ENCODE data around the gene AFP.

The AFP gene

DNA sequence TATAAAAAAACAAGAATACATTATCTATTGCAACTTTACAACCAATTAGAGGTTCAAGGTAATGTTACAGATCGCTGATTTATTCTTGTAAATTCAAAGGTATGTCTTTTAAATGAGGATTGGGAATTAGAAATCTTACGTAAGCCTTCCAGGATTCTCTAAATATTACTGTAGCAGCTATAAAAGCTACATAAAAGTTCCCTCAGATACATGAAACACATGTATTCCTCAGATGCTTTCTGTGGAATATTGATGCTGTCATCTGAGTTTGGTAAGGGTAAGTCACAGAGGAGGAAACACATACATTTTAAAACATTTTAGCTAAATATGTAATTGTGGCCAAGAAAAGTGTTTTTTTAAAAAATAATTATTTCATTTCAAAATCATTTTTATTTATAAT lies 3.4 kb downstream of the AFP start:
- DNase-seq = no peak

DNA sequence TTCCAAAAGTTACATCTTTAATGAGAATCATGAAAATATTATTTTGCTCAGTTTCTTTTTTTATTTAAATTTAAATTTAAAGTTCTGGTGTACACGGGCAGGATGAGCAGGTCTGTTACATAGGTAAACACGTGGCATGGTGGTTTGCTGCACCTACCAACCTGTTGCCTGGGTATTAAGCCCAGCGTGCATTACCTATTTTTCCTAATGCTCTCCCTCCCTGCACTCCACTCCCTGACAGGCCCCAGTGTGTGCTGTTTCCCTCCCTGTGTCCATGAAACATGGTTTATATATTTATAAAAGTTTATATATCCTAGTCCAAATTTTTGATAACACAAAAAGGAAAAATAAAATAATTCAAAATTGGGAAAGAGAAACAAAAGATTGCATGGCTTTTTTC lies 4.0 kb downstream of the AFP start:
- no peak for DNase-seq

DNA sequence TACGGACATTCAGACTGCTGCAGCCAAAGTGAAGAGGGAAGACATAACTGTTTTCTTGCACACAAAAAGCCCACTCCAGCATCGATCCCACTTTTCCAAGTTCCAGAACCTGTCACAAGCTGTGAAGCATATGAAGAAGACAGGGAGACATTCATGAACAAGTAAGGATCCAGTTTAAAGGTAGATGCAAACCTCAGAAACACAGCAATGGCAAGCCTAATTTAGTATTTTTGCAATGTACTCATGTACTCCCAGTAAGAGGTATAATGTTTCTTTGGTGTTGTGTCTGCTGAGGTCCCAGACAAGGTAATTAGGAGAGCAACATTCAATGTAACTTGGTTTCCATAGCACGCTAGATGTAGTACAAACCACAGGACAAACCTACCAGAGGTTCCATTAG lies 4.6 kb downstream of the AFP start:
- no peak for DNase-seq

DNA sequence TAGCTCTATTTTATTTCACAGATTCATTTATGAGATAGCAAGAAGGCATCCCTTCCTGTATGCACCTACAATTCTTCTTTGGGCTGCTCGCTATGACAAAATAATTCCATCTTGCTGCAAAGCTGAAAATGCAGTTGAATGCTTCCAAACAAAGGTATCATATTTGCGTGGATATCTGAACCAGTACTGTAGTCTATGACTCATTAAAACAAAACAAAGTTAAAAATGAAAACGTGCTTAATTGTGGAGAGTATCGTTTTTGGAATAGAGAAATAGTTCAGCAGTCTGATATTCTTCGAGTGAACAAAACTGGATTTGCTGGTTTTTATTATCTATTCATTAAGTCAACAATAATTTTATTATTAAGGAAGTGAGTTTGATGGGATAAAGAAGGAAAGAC lies 6.3 kb downstream of the AFP start:
- DNase-seq = no peak

DNA sequence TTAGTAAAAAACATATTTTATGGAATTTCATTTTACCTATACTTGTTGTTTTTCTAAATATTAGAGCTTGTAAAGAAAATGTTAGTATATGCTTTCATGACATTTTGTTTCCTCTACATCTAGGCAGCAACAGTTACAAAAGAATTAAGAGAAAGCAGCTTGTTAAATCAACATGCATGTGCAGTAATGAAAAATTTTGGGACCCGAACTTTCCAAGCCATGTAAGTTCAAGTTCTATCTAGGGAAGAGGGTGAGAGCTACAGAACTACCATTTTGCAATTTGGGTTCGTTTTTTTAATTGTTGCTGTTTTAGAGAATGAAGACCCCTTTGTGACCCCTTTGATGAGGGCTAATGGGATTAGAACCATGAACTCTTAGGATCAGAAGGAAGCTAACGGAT lies 7.2 kb downstream of the AFP start:
- no peak for DNase-seq

DNA sequence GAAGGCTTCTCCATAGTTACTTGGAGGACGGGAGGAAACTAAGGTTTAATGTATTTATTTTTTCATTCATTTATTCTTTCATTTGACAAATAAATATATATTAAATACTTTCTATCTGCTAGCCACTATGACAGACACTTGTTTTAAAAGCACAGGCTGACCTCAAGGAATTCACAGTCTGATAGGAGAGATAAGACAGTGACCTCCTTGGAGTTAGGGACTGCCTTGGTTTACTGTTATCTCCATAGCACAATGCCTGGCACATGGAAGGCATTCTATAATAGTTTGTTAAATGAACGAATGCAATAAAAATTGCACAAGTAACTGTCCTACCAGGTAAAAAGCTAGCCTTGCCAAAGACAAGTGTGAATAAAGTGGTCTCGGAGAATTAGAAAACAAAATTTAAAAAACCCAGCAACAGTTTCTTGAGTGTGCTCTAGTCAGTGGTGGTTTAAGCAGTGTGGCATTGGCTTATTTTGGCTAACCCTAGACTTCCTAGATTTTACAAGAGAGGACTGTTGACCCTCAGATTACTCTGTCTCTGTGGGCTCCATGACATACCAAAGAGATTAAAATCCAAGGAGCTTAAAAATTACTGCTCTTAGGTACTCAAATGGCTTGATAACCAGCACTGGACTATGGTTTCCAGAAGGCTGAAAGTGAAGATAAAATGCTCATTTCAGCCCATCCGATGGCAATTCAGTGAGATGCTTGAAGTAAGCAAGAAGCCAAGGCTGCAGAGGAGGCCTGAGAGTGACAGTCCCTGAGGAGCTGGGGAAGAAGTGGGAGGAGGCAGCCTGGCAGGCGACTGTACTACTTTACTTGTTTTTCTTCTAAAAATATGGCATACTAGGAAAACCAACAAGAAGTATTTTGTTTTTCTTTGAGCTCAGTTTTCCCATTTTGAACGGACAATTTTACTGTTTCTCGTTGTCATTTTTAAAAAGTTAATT lies 9.6 kb downstream of the AFP start:
- DNase-seq = no peak

DNA sequence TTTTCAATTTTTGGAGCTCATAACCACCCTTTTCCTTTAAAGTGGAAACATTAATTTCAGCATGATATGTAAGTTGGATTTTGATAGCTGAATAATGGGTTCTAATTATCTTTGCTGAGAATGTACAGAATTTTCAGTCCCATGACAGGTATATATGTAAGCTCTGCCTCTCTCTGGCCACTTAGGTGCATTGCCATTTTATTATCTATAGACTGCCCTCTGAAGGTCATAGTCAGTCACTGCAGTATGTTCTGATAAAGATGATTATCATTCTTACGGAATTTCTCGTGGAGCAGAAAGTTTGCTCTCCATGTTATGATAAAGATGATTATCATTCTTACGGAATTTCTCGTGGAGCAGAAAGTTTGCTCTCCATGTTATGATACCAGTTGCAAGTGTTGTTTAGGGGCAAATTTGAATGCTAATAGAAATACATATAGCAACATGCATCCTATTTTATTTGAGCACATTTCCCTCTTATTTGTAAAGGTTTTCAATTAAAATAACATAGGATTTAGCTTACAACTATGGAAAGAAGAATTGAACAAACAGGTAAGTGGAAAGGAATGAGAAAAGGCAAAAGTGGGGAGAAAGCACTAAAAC lies 10.4 kb downstream of the AFP start:
- no peak for DNase-seq

DNA sequence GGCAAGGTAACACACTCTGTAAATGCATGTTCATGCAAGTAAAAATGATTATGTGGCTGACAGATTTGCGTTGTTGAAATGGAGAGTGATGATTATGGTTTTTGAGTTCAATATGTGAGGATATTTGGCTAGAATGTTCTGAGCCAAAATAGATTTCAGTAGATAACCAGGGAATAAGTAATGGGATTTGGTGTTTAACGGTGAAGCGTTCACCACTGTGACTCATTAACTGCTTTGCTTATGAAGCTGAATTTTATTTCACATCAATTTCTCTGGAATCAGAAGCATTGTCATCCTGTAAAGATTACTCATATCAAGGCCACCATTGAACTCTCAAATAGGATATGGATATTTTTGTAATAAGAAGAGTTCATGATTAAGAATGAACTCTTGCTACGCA lies 11.7 kb downstream of the AFP start:
- no peak for DNase-seq

DNA sequence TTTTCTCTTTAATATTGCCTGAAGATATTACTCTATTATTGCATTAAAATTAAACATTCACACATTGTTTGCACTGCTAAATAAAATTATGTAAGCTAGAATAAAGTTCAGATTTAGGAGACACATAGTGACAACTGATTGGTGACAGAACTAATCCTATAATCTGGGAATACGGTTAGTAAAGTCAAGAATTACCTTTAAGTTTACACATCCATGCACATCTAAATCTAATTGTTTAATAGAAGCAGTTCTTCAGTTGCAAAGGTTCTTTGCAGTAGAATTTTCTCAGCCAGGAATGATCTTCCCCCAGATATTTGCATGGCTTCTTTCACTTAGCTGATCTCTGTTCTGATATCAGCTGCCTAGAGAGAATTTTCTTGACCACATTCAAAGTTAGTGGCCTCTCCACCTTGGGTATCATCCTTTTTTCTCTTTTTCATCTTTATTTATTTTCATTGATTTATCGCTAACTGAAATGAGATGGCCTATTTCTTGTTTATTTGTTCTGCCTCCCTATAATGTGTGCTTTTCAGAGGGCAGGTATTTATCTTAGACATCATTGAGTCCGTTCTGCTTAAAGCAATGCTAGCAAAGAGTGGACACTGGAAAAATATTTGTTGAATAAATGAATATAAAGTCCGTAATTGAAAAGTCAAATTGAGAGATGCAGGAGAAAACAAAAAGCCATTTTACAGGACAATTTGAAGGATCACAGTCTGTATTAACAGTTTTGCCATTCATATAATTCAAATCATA lies 12.6 kb downstream of the AFP start:
- DNase-seq = no peak

DNA sequence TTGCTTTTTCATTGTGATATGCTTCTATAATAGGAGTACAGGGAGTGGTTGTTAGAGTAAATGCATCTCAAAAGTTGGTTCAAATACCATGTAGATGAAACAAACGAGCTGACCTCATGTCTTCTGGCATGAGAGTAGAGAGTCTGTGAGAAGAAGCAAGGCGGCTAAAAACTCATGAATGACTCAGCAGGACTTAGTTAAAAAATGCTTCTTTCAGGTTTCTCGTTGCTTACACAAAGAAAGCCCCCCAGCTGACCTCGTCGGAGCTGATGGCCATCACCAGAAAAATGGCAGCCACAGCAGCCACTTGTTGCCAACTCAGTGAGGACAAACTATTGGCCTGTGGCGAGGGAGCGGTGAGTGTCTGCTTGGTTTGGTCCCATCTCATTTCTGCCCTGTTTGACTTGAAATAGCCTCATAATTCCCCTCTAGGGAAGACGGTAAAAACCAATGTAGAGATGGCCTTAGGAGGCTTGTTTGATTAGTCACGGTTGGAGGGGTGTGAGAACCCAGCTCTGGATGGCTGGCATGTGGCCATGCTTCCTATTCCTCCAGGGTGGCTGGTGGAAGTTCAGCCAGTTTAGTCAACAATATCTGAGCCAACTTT lies 14.5 kb downstream of the AFP start:
- DNase-seq = no peak

DNA sequence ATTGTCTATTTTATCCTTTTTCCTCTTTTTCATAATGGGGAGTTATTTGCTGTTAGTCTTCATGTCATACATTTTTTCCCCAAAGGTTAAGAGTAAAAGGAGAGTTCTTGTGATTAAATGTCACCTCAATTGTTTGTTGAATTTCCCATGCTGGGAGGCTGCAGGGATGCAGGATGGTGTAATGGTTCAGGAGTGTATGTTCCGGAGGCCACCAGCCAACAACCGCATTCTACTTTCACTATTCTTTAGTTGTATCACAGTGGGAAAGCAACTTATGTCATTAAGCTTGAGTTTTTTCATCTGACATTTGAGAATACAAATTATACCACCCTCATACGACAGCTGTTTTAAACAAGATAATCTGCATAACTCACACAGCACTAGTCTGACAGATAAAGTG lies 15.4 kb downstream of the AFP start:
- DNase-seq = no peak

DNA sequence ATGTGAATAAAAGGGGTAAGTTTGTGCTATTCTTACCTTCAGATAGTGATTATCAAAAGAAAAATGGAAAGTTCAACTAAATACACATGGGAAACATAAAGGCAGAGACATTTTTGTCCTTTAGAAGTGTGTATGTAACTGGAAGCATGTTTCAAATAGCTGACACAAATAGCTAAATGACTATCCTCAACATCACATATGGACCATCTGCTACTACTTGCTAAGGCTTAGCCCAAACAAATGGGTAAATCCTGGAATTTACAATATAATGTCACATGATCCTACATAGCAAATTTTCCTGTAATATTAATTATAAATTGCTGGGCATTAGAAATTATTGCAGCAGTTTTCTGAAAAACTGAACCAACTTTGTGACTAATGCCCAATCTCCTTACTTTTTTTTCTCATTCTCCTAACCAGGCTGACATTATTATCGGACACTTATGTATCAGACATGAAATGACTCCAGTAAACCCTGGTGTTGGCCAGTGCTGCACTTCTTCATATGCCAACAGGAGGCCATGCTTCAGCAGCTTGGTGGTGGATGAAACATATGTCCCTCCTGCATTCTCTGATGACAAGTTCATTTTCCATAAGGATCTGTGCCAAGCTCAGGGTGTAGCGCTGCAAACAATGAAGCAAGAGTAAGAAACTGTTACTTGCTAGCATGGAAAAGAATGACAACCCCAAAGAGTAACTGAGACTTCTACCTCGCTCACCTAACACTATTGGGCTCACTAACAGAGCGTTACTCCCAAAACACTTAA lies 16.1 kb downstream of the AFP start:
- no peak for DNase-seq

DNA sequence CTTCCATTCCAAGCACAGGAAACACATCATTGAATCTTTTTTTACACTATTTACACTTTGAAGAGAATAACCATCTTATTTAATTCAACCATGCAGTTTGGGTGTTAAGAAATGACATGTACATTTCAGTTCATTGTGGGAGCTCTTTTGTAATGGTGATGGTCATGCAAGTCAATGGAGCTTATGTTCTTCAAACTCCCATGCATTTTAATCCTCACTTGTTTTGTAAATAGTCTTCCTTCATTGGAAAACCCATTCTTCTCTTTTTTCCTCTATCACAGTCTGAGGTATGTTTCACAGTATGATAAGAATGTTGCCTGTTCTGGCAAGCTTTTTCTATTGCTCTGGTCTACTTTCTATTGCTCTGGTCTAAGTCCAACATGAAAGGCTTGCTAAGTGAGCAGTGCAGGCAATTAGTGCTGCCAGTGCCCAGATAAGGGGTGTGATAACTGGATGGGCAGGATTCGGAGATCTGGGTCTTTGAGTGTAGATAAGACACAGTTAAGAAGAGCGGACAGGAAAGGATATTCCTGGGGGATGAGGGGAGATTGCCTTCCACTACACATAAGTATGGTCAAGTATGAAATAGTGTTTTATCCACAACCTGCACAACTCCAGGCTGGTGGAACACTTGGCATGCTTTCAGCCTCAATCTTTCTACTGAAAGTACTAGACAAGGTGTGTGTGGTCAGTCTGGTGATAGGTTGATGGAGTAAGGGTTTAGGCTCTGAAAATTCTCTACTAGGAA lies 17.1 kb downstream of the AFP start:
- no peak for DNase-seq

DNA sequence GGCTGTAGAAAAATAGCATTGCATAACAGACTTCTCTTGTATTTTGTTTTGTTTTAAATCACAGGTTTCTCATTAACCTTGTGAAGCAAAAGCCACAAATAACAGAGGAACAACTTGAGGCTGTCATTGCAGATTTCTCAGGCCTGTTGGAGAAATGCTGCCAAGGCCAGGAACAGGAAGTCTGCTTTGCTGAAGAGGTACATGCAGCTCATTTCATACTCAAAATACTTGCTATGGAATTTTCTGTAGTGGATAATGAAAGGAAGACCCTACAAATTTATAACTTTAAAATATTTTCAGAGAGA lies 17.6 kb downstream of the AFP start:
- DNase-seq = no peak

DNA sequence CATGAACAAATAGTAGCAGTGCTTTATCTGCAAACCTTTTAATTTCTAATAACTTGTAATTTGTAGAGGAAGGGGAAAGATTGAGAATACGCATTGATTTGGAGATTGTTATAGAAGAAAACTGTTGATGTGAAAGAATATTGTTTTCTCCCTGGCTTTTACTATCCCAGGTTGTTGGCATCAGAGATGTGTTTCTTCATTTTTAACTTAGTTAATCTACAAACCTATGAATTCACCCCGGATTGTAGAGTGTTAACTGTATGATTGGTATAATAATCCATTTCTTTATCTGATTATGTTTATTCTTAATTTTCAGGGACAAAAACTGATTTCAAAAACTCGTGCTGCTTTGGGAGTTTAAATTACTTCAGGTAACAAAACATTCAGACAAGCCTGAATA lies 18.9 kb downstream of the AFP start:
- no peak for DNase-seq

DNA sequence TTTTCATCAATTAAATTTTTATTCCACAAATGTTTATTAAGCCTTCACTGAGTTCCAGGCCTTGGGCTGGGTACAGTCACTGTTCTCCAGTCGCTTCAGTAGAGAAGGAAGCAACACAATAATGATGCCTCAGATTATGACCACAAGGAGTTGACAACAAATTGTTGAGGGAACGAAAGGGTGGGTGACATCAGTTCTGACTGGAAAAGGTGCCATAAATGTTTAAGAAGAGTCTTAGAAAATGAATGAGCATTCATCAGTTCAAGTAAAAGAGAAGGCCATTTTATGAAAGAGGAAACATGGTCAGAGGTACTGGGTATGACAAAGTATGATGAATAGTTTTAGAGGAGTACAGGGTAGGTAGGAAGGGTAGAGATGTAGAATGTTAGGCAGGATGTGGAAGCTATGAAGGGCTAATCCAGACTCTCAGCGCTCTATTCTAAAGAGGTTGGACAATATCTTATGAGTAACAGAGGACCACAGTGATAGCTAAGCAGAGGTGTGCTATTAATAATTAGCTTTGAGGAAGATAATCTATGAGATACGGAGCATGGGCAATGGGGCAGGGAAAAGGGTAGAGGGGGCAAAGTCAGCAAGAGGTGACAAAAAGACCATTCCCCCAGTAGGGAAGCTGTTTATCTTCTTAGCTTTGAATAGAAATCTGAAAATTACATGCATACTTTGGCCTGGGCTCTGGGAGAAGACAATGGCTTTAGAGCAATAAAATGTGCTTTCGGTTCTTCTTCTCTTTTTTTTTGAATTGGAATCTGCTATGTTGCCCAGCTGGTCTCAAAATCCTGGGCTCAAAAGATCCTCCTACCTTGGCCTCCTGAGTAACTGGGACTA lies 20.4 kb downstream of the AFP start:
- no peak for DNase-seq

DNA sequence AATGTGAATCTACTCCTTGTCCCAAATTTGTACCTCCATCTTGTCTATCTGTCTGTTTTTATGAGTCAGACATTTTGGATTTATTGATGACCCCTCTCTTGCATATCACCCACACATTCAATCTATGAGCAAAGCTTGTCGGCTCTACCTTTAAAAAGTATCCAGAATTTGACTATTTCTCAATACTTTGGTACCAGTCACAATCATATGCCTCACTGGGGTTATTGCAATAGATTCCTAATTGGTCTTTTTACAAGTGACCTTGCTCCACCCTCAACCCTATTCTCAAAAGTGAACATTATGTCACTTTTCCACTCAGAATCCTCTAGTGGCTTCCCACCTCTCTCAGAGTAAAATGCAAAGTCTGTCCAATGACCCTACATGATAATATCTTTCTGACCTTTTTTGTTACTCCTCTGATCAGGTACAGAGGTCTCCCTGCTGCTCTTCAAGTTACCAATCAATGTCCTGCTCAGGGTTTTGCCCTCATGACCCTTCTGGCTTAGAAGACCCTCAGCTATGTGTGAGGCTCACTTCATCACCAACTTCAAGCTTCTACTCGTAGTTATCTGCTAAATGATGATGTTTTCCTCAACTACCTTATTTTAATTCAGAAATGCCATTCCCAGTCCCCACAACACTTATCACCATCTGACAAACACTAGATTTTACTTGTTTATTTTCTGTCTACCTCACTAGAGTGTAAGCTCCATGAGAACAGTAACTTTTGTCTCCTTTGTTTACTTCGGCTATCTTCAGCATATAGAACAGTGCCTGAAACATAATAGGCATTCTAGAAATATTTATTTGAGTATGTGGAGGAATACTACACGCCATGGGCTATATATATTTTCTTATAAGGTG lies 22.4 kb downstream of the AFP start:
- no peak for DNase-seq

DNA sequence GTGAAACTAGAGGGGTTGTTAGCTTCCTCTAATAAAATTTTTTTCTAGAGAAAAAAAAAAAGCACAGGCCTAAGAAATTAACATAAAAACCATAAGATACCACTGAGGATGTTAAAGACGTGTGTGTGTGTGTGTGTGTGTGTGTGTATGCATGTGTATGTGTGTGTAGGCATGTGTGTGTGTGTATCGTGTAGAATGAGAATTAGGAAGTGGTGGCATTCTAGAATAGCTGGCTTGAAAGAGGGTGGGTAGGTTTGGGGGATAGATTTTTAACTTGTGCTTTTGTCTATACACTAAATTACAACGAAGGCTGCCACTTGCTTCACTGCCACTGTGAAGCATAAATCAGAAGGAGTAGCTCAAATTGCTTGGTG lies 23.0 kb downstream of the AFP start:
- no peak for DNase-seq

DNA sequence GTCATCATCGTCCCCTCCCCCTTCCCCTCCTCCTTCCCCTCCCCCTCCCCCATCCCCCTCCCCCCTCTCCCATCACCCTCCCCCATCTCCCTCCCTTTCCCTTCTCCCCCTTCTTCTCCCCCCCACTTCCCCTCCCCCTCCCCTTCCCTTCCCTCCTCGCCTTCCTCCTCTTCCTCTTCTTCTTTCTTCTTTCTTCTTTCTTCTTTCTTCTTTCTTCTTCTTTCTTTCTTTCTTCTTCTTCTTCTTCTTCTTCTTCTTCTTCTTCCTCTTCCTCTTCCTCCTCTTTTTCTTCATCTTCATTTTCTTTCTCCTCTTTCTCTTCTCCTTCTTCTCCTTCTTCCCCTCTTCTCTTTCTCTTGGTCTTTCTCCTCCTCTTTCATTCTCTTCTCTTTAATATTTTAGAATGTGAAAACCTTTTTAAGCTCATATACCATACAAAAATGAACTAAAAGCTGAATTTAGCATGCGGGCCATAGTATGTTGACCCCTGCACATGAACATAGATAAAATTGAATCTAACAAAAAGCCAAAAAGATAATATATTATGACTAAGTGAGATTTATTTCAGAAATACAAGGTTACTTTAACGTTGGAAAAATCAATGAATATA lies 25.0 kb downstream of the AFP start:
- no peak for DNase-seq

DNA sequence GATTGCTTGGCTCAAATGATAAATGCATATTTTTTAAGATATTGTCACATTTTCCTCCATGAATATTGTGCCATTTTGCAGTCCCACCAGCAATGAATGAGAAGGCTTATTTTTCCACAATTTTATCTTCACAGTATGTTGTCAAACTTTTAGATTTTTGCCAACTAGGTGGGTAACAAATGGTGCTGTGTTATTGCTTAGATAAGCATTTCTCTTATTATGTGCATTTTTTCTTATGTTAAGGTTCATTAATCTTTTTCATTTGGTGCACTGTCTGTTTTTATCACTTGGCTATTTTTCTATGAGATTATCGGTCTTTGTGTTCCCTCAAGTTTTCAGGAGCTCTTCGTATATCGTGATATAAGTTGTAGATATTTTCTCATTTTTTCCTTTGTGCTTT lies 32.1 kb downstream of the AFP start:
- no peak for DNase-seq

Data from left hindlimb (tissue), 1 donor.